Activated gamma-delta T cell (primary cell): ENCODE results near the gene RAB34.
A peak's percentile ranks its signal among the peaks of the same experiment; 100 is the strongest.
"Not testable (repeated sequence)": the region's sequence is repeated elsewhere in the genome, so short reads cannot be mapped to it uniquely, and the experiment has no call there.

Source experiments
- DNase-seq: peaks from one replicate; lab custom pipeline; 2025; lab: John Stamatoyannopoulos, UW

RAB34 gene

GRCh38 chr17:28726627-28727491 lies 9.2 kb upstream of the RAB34 start:
- DNase-seq: peak; percentile 69

DNA sequence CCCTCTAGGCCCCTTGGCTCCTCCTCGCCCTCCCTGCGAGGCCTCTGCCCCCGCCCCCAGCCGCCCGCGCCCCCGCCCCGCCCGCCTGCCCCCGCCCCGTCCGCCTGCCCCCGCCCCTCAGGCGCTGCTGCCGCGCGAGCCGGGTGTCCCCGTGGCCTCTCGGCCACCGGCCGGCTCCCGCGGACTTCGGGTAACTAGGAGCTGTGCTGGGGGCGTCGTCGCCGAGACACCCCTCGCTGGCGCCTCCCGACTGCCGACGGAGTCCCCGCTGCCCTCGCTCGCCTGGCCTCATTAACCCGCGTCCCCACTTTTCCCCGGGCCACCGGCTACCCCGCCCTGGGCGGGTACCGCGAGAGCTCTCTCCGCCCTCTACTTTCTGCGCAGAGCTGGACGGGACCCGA lies 8.6 kb upstream of the RAB34 start, which contains the start of gene TLCD1:
TSS of gene TLCD1 (minus strand) at position 8 of the 401 bp plus-strand sequence. CDS start 136 bp downstream, outside the sequence.
- peak; percentile 55 for DNase-seq

DNA sequence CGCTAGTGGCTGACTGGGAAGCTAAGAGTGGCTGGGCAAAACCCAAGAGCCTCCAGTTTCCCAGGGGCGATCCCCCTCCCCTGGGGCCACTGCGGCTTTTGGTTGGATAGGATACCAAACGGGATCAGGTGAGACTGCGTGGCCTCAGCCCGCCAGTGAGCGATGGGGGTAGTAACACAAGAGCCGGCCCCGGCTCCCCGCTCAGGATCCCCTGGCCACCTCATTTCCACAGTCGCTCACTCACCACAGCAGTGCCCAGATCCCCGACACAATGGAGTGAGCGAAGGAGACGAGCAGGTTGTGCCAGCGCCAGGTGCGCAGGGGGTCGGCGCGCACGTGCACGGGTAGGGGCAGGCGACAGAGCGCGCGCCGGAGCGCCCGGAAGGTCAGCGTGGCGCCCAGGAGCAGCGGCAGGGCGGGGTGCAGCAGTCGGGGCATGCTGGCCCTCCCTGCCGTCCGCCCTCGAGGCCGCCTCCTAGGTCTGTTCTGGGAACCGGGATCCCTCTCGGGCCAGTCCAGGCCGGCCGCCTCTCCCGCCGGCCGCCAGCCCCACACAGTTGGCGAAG lies 8.1 kb upstream of the RAB34 start:
- DNase-seq: no peak

- DNase-seq: no peak
Observed at GRCh38 chr17:28725166-28725659, 7.5 kb upstream of the RAB34 start.

- DNase-seq: no peak
Observed at GRCh38 chr17:28724500-28725165, 7.0 kb upstream of the RAB34 start.

DNA sequence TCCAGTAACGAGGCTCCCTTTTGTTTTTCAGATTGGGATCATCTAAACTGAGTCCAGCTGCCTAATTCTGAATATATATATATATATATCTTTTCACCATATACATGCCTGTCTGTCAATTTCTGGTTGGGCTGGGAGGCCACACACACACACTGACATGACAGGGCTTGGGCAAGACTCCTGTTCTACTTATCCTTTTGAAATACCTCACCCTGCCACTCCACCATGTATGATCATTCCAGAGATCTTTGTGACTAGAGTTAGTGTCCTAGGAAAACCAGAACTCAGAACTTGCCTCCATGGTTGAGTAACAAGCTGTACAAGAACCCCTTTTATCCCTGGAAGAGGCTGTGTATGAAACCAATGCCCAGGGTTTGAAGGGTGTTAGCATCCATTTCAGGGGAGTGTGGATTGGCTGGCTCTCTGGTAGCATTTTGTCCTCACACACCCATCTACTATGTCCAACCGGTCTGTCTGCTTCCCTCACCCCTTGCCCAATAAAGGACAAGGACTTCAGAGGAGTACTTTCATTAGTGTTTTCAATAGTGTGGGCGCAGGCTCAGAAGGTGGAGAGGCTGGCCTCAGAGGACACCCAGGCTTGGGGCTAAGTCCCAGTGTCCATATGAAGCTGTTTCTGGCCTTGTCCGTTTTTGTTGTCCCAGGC lies 6.3 kb upstream of the RAB34 start:
- DNase-seq: not testable (repeated sequence)

GRCh38 chr17:28723159-28723835 lies 5.6 kb upstream of the RAB34 start:
- no peak for DNase-seq

- DNase-seq: no peak
Observed at GRCh38 chr17:28722417-28723158, 4.9 kb upstream of the RAB34 start.

GRCh38 chr17:28720997-28721329 lies 3.3 kb upstream of the RAB34 start:
- DNase-seq: not testable (repeated sequence)

DNA sequence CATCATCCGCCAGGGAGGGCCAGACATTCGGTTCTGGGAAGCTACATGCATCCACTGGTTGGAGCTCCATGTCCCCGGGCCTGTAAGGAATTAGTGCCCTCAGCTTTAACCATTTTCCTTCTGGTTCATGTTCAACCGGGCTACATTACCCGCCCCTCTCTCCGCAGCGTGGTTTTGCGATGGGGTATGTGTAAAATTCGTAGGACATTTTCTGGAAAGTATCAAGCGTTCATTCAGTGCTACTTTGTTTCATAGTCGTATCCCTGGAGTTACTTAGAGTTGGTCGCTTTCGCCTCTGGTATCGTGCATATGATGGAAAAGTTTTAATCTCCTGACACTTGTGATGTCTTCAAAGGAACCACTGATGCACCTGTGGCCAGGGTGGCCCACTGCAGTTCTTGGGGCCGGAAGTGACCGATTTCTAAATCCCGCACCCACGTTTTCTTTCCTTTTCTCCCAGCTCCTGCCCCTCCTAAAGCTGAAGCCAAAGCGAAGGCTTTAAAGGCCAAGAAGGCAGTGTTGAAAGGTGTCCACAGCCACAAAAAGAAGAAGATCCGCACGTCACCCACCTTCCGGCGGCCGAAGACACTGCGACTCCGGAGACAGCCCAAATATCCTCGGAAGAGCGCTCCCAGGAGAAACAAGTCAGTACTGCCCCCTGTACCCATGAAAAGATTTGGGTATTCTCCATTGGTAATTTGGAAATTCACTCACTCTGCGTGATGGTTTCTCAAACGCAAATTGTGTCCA lies 2.8 kb upstream of the RAB34 start:
- no peak for DNase-seq

DNA sequence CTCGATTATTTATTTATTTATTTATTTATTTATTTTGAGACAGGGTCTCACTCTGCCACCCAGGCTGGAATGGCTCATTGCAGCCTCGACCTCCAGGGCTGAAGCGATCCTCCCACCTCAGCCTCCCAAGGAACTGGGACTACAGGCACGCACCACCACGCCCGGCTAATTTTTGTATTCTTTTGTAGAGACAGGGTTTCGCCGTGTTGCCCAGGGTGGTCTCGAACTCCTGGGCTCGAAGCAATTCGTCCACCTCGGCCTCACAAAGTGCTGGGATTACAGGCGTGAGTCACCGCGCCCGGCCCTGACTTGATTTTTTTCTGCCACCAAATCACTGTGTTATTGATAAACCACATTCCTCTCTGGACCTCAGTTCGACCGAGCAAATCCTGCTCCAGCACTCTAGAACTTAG lies 1.4 kb upstream of the RAB34 start:
- no peak for DNase-seq

- DNase-seq: no peak
Observed at GRCh38 chr17:28718333-28719020, 809 bp upstream of the RAB34 start.

DNA sequence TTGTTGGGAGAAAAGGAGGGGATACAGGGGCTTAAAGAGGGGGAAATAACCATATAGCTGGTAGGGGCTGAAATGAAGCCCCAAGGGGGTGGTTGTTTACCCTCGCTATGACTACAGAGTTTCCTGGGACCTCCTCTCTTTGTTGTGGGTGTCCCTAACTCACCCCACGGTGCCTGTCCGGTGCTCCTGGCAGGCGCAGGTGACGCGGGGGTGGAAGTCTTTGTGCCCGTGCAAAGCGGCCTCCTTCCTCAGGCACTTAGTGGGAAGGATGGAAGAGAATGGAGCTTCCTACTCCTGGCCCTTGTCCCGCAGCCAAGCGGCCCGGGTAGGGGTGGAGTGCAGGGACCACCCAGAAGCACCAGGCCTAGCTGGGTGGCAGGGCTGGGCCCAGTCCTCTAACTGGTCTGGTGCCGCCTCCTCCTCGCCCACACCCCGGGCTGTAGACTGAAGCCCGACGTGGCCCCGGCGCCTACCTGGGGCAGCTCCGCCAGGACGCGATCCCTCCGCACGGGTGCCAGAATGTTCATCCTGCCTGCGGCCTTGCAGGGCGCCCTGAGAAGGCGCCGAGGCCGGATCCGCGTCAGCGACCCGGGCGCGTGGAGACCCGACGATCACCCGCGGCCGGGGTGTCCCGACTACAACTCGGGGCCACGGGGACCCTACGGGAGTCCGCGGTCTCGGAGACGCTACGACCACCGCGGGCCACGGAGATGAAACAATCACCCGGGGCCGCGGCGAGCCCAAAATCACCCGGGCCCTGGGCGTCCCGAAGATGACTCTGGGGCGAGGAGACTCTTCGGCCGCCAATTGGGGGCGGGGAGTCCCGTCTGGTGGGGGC lies 709 bp downstream of the RAB34 start:
- DNase-seq: no peak

DNA sequence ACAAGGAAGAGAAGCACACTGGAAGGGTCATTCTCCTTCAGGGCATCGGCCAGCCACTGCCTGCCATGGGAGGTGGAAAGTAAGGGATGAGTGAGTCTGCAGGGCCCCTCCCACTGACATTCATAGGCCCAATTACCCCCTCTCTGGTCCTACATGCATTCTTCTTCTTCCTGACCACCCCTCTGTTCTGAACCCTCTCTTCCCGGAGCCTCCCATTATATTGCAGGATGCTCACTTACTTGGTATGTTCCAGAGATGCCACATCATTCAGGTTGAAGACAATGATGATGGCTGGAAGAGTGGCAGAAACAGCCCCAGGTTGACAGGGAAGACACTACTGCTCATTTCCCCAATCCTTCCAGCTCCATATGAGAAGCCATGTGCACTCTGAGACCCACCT lies 2.5 kb downstream of the RAB34 start:
- no peak for DNase-seq

DNA sequence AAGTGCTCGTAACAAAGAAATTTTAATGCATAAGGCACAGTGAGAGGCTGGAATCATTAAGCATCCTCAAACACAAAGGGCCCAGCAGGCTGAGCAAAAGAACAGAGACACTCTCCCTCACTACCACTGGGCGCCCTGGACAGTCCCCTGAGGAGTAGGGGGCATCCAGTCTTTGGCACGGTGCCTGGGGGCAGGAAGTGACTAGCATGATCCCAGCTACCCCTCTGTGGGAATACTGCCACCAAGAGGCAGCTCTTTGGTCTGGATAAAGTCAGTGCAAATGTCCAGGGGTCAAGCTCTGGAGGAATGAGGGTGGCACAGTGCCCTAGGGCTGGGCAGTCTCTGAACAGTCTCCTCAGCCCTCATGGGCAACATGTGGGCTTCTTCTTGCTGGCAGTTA lies 3.4 kb downstream of the RAB34 start:
- no peak for DNase-seq

DNA sequence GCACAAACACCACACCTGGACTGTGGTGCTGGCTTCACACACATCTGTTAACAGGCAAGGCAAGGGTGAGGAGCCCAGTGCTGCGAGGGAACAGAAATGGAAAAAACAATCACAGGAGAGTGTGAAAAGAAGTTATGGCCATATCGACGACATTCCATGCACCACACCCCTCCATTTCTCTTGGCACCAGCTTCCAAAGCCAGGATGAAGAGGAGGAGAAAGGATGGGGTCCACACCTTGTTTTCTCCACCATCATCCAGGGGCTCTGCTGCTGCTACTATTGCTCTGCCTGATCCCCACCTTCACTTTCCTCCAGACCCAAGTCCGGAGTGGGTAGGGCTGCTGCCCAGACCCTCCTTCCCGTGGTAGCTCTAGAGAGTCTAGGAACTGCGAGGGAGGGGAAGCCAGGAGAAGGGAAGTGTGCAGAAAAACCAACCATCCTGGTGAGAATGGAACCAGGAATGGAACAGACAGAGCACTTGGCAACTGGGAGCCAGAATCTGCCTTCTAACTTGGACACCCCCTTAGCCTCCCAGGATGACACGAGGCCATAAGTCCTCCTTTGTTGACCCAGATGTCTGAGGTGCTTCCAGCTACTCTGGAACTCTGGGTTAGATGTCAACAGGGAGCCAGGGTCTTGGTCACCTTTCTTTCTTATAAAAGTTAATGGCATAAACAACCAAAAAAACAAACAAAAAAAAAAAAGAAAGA lies 4.8 kb downstream of the RAB34 start:
- no peak for DNase-seq

DNA sequence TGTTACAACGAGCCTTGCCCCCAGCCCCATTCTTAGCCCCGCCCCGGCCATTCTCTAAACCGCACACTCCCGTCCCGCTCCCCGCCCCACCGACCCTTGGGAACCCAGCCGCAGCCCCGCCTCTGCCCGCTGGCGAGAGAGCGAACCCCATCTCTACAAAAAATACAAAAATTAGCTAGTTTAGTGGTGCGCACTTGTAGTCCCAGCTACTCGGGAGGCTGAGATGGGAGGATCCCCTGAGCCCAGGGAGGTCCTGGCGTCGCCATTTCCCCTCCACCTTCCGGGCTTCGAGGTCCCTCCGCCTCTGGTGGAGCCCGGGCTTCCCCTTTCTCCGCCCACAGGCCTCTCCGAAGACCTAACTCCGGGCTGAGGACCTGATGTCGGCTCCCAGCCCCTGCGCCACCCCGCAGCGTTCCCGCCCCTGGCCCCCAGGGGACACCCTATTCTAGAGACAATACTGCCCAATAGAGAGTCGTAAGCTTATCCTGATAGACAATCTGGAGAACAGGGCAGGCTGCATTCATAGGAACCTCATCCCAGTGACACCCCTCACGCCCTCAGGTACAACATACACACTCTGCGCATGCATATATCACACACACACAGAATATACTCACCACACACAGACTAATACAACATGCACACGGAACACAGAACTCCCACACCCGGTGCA lies 5.5 kb downstream of the RAB34 start:
- DNase-seq: no peak

GRCh38 chr17:28711723-28712031 lies 6.0 kb downstream of the RAB34 start, which contains the start of gene PROCA1:
Gene PROCA1, minus strand, starts transcription at chr17:28711888. Its CDS starts 228 bp downstream, at chr17:28711660.
- DNase-seq: no peak
